Ovary (tissue), 3 donors: Measurements from ENCODE around the gene TKTL1.
"Not testable (repeated sequence)": the region's sequence is repeated elsewhere in the genome, so short reads cannot be mapped to it uniquely, and the experiment has no call there.

Experiments used
- EP300 ChIP-seq: sonication (generic); formaldehyde crosslinking; IDR thresholded peaks from one replicate; pipeline ENCODE4 v1.6.1; 2017; ENCODE audit warnings: antibody characterized with exemption
- POLR2A ChIP-seq: fragments of 450-650 bp; IDR thresholded peaks from one replicate; pipeline ENCODE4 v1.6.1; 2017; ENCODE audit warnings: antibody characterized with exemption, mild to moderate bottlenecking, moderate library complexity
- TF ChIP-seq, protein P1 (sequence below), 3 donors: fragments of 450-650 bp in 2 of 3; fragments of 200-600 bp in 1 of 3; IDR thresholded peaks; one replicate each; pipeline versions ENCODE4 v1.5.1 to v1.8.0; 2016 to 2022; ENCODE audit warnings: antibody characterized with exemption in 3 of 3, mild to moderate bottlenecking in 1 of 3
- donor health status: DM: no; HTN: no; CAD: no.

DNA sequence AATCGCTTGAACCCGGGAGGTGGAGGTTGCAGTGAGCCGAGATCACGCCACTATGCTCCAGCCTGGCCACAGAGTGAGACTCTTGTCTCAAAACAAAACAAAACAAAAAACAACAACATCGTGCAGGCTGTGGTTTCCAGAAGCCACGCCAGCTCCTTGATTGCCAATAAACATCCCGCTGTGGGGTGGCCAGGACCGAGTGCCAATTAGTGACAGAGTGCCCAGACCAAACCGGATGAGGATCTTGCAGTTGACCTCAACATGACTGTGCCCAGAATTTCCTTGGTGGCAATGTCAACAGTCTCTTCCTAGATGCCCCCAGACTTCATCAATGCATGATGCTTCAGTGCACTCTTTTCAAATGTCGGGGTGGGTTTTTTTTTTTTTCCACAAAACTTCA, 36.9 kb upstream of the TKTL1 start:
- TF ChIP-seq POLR2A, EP300: not testable (repeated sequence)
- TF ChIP-seq, protein P1, sequence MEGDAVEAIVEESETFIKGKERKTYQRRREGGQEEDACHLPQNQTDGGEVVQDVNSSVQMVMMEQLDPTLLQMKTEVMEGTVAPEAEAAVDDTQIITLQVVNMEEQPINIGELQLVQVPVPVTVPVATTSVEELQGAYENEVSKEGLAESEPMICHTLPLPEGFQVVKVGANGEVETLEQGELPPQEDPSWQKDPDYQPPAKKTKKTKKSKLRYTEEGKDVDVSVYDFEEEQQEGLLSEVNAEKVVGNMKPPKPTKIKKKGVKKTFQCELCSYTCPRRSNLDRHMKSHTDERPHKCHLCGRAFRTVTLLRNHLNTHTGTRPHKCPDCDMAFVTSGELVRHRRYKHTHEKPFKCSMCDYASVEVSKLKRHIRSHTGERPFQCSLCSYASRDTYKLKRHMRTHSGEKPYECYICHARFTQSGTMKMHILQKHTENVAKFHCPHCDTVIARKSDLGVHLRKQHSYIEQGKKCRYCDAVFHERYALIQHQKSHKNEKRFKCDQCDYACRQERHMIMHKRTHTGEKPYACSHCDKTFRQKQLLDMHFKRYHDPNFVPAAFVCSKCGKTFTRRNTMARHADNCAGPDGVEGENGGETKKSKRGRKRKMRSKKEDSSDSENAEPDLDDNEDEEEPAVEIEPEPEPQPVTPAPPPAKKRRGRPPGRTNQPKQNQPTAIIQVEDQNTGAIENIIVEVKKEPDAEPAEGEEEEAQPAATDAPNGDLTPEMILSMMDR (IDR thresholded peaks at IDR 0.05) = not testable (repeated sequence)
